Measurements from ENCODE around the gene BRD2. TPM values are rescaled to one million over a fixed set of nuclear protein-coding genes. Genes with fewer than 3 reads are reported as not detected.

BRD2 gene
- total and polyA plus RNA-seq, 9 of the 15 experiments (the other 6 are each of a cell fraction or from before 2014, with no cell fraction given), result 19.0 to 252 (median 181) TPM

- ATAC-seq (no peak), DNase-seq (ENCODE audit: extremely low read depth in 1 of 4, low spot score in 3 of 4) (no peak), FAIRE-seq (no peak)
- Histone ChIP-seq H3K9me3 (replicated peaks; ENCODE audit: control insufficient read depth, insufficient read depth, low read depth, low read length) (no peaks in the 10 kb centered on the region), H3K4me3 (no peak overlapping the region), H2AFZ (ENCODE audit: low read depth, low read length) (no peak overlapping the region), H3K27me3 (ENCODE audit: control insufficient read depth in 2 of 2, insufficient read depth in 2 of 2, low read length in 2 of 2) (peaks cover 24 to 38% of the 10 kb centered on the region in 2 experiments; a peak in 4 of 5 replicates), H3K9ac (ENCODE audit: insufficient read depth in 1 of 2, low read depth in 2 of 2, low read length in 2 of 2) (peak overlapping the region in 1 of 2 experiments; percentile 23; a peak in 1 of 4 replicates), H3K36me3 (ENCODE audit: control insufficient read depth, insufficient read depth, low read length) (no peaks in the 10 kb centered on the region), H3K4me1 (replicated peaks in 1 of 2; ENCODE audit: control insufficient read depth in 2 of 2, insufficient read depth in 2 of 2, low read length in 2 of 2) (no peaks in the 10 kb centered on the region), H3K4me2 (ENCODE audit: insufficient read depth, low read length) (no peak overlapping the region), H4K20me1 (replicated peaks; ENCODE audit: control insufficient read depth, insufficient read depth, low read length) (peaks cover 4% of the 10 kb centered on the region; the same call in 1 of the 2 replicates), H3K27ac (ENCODE audit: extremely low read depth, low read depth, low read length) (no peak overlapping the region), H3K79me2 (ENCODE audit: control insufficient read depth, insufficient read depth, low read length) (no peaks in the 10 kb centered on the region), H3K9me1 (ENCODE audit: control insufficient read depth, insufficient read depth, low read length) (no peaks in the 10 kb centered on the region)
- no TSS peak for BruUV-seq (replicated peaks)
- 5% methylated on average over 11 of the region's 11 CpGs for WGBS (ENCODE audit: insufficient coverage, low coverage, missing lambda C conversion rate)
- POLR2A ChIA-PET, result interaction anchor here (0.6 kb wide), 1 partner anchor 146 kb away, joined by 4 read pairs; no protein-coding TSS in a partner anchor
- CTCF ChIA-PET (ENCODE audit: low intra/inter-chr PET ratio), result interaction anchor here (1.3 to 3.3 kb wide), 6 partner anchors 68 to 233 kb away, joined by 5 to 19 read pairs (median 10); no protein-coding TSS in a partner anchor
- intact Hi-C loops (cut with micrococcal nuclease) (loop anchor here (2.0 to 5.0 kb wide), 2 partner anchors 67 to 132 kb away; no protein-coding TSS in a partner anchor), in situ Hi-C loops (cut with MboI) (loop anchor here (5.0 kb wide), 2 partner anchors 72 to 232 kb away; no protein-coding TSS in a partner anchor)
- no peak for TF ChIP-seq RBM17 (IDR thresholded peaks at IDR 0.05; ENCODE audit: borderline replicate concordance, low read depth, low read length)
- TF ChIP-seq CBFA2T2 (conservative IDR thresholded peaks at IDR 0.05), result no peak
- no peak for TF ChIP-seq ZFP36 (IDR thresholded peaks at IDR 0.05; ENCODE audit: low read depth, low read length, partially characterized antibody)
- TF ChIP-seq ZNF445 (CRISPR knock-in tag; IDR thresholded peaks at IDR 0.05; ENCODE audit: low read depth), result no peak
- no peak for TF ChIP-seq POLR2A (conservative IDR thresholded peaks at IDR 0.05)
- TF ChIP-seq HOMEZ (CRISPR knock-in tag; IDR thresholded peaks at IDR 0.05), result no peak
- no peak for TF ChIP-seq CHD7 (IDR thresholded peaks at IDR 0.05; ENCODE audit: low read depth, low read length)
- no peak for TF ChIP-seq ZFX (CRISPR knock-in tag; IDR thresholded peaks at IDR 0.05)
- no peak for TF ChIP-seq BRD9 (IDR thresholded peaks at IDR 0.05; ENCODE audit: low read depth, partially characterized antibody)
- TF ChIP-seq MEF2D (tag; conservative IDR thresholded peaks at IDR 0.05; ENCODE audit: low read depth), result no peak
These were observed 47.4 kb downstream of the BRD2 start for GRCh38 chr6:33015798-33016197.

Measured in K562 (cell line).